HG02642 (cell line): Measurements from ENCODE around the gene IRX4.

Source experiments
- ATAC-seq: cut with Tn5 transposase; IDR thresholded peaks from one replicate; pipeline ENCODE4 v1.9.1; 2021; ENCODE audit warnings: mild to moderate bottlenecking; ENCODE audit not compliant: unreplicated experiment, poor library complexity

IRX4 gene

GRCh38 chr5:1842004-1842819 is 40.5 kb downstream of the IRX4 start:
- ATAC-seq, result no peak

GRCh38 chr5:1840741-1841521 is 41.8 kb downstream of the IRX4 start:
- ATAC-seq, result no peak

GRCh38 chr5:1840071-1840547 is 42.6 kb downstream of the IRX4 start:
- no peak for ATAC-seq

- no peak for ATAC-seq
Measured at GRCh38 chr5:1838013-1838412, 44.7 kb downstream of the IRX4 start.

- no peak for ATAC-seq
Measured at GRCh38 chr5:1836891-1837880, 45.5 kb downstream of the IRX4 start.

GRCh38 chr5:1836176-1836890 is 46.4 kb downstream of the IRX4 start:
- no peak for ATAC-seq

- ATAC-seq, result no peak
Measured at GRCh38 chr5:1835431-1835830, 47.3 kb downstream of the IRX4 start.

- no peak for ATAC-seq
Measured at GRCh38 chr5:1834721-1835429, 47.9 kb downstream of the IRX4 start.

- ATAC-seq, result no peak
Measured at GRCh38 chr5:1834022-1834551, 48.6 kb downstream of the IRX4 start.

GRCh38 chr5:1833264-1834021 is 49.3 kb downstream of the IRX4 start:
- ATAC-seq, result no peak

- no peak for ATAC-seq
Measured at GRCh38 chr5:1832511-1833250, 50.0 kb downstream of the IRX4 start.

GRCh38 chr5:1831677-1832313 is 50.9 kb downstream of the IRX4 start:
- no peak for ATAC-seq

GRCh38 chr5:1831257-1831656 is 51.5 kb downstream of the IRX4 start:
- ATAC-seq, result no peak

GRCh38 chr5:1830571-1831228 is 52.0 kb downstream of the IRX4 start:
- no peak for ATAC-seq

GRCh38 chr5:1827886-1828397 is 54.8 kb downstream of the IRX4 start:
- no peak for ATAC-seq
